ENCODE results near the gene DAB2IP. TPM values are rescaled to one million over a fixed set of nuclear protein-coding genes. Genes with fewer than 3 reads are reported as not detected.

The DAB2IP gene
- total and polyA plus RNA-seq, 4 donors: 2.3 to 13.1 (median 5.4) TPM

DNA sequence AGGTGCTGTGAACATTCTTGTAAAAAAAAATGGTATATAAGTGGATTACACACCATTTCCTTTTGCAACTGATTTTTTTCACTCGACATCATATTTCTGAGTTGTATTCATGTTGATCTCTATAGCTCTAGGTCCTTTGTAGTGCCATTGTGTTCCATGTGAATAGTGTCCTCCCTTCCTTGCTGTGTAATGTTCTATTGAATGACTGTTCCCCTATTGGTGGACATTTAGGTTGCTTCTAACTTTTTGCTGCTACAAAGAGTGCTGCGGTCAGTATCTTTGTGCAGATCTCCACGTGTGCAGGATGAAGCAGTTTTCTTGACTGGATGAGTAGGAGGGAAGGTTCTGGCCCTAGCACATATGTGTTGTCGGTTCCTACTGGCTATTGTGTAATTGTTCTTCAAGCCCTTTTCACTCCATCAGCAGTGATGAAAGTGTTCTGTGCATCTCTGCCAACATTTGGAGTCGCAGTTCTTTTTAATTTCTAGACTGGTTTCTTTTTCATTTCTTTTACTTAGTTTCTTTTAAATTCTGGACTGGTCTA, 20.2 kb downstream of the DAB2IP start:
- Histone ChIP-seq H3K36me3 (ENCODE audit: control insufficient read depth in 4 of 4, insufficient read depth in 3 of 4, low read depth in 1 of 4, low read length in 3 of 4) (no peaks in the 10 kb centered on the region), H3K9ac (ENCODE audit: low read depth in 1 of 2, low read length in 2 of 2) (no peak overlapping the region), H3K27me3 (ENCODE audit: control insufficient read depth in 4 of 4, insufficient read depth in 4 of 4, low read length in 3 of 4) (no peaks in the 10 kb centered on the region), H3K4me1 (ENCODE audit: control insufficient read depth in 4 of 4, insufficient read depth in 4 of 4, low read length in 3 of 4) (peaks cover 2 to 15% (median 12%) of the 10 kb centered on the region in 4 donors), H3K9me3 (ENCODE audit: control insufficient read depth in 4 of 4, low read length in 3 of 4) (no peaks in the 10 kb centered on the region), H3K27ac (ENCODE audit: low read depth in 1 of 2, low read length in 2 of 2) (no peak overlapping the region), H3K4me3 (ENCODE audit: low read depth in 1 of 3, low read length in 3 of 3) (no peak overlapping the region)
- TF ChIP-seq GABPA (IDR thresholded peaks at IDR 0.05 in 1 of 2, conservative IDR thresholded peaks at IDR 0.05 in 1 of 2) (no peak), YY1 (IDR thresholded peaks at IDR 0.05) (no peak), HNF4A (conservative IDR thresholded peaks at IDR 0.05) (no peak), JUND (IDR thresholded peaks at IDR 0.05) (no peak), FOXA1 (IDR thresholded peaks at IDR 0.05) (no peak), TAF1 (conservative IDR thresholded peaks at IDR 0.05) (no peak), HNF4G (IDR thresholded peaks at IDR 0.05) (no peak), SP1 (IDR thresholded peaks at IDR 0.05) (no peak), NR2F2 (IDR thresholded peaks at IDR 0.05) (no peak), RXRA (IDR thresholded peaks at IDR 0.05) (no peak), FOXA2 (IDR thresholded peaks at IDR 0.05) (no peak), RAD21 (IDR thresholded peaks at IDR 0.05) (no peak), EGR1 (IDR thresholded peaks at IDR 0.05; ENCODE audit: low read depth in 2 of 2) (no peak)
- TF ChIP-seq, protein P1, sequence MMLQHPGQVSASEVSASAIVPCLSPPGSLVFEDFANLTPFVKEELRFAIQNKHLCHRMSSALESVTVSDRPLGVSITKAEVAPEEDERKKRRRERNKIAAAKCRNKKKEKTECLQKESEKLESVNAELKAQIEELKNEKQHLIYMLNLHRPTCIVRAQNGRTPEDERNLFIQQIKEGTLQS (IDR thresholded peaks at IDR 0.05): no peak
- TF ChIP-seq, protein P2, sequence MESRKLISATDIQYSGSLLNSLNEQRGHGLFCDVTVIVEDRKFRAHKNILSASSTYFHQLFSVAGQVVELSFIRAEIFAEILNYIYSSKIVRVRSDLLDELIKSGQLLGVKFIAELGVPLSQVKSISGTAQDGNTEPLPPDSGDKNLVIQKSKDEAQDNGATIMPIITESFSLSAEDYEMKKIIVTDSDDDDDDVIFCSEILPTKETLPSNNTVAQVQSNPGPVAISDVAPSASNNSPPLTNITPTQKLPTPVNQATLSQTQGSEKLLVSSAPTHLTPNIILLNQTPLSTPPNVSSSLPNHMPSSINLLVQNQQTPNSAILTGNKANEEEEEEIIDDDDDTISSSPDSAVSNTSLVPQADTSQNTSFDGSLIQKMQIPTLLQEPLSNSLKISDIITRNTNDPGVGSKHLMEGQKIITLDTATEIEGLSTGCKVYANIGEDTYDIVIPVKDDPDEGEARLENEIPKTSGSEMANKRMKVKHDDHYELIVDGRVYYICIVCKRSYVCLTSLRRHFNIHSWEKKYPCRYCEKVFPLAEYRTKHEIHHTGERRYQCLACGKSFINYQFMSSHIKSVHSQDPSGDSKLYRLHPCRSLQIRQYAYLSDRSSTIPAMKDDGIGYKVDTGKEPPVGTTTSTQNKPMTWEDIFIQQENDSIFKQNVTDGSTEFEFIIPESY (IDR thresholded peaks at IDR 0.05): no peak
- TF ChIP-seq, protein P3, sequence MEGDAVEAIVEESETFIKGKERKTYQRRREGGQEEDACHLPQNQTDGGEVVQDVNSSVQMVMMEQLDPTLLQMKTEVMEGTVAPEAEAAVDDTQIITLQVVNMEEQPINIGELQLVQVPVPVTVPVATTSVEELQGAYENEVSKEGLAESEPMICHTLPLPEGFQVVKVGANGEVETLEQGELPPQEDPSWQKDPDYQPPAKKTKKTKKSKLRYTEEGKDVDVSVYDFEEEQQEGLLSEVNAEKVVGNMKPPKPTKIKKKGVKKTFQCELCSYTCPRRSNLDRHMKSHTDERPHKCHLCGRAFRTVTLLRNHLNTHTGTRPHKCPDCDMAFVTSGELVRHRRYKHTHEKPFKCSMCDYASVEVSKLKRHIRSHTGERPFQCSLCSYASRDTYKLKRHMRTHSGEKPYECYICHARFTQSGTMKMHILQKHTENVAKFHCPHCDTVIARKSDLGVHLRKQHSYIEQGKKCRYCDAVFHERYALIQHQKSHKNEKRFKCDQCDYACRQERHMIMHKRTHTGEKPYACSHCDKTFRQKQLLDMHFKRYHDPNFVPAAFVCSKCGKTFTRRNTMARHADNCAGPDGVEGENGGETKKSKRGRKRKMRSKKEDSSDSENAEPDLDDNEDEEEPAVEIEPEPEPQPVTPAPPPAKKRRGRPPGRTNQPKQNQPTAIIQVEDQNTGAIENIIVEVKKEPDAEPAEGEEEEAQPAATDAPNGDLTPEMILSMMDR (IDR thresholded peaks at IDR 0.05; ENCODE audit: low read depth, low read length, missing input control): no peak
- TF ChIP-seq, protein P4, sequence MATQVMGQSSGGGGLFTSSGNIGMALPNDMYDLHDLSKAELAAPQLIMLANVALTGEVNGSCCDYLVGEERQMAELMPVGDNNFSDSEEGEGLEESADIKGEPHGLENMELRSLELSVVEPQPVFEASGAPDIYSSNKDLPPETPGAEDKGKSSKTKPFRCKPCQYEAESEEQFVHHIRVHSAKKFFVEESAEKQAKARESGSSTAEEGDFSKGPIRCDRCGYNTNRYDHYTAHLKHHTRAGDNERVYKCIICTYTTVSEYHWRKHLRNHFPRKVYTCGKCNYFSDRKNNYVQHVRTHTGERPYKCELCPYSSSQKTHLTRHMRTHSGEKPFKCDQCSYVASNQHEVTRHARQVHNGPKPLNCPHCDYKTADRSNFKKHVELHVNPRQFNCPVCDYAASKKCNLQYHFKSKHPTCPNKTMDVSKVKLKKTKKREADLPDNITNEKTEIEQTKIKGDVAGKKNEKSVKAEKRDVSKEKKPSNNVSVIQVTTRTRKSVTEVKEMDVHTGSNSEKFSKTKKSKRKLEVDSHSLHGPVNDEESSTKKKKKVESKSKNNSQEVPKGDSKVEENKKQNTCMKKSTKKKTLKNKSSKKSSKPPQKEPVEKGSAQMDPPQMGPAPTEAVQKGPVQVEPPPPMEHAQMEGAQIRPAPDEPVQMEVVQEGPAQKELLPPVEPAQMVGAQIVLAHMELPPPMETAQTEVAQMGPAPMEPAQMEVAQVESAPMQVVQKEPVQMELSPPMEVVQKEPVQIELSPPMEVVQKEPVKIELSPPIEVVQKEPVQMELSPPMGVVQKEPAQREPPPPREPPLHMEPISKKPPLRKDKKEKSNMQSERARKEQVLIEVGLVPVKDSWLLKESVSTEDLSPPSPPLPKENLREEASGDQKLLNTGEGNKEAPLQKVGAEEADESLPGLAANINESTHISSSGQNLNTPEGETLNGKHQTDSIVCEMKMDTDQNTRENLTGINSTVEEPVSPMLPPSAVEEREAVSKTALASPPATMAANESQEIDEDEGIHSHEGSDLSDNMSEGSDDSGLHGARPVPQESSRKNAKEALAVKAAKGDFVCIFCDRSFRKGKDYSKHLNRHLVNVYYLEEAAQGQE (IDR thresholded peaks at IDR 0.05): no peak
- TF ChIP-seq, protein P5, sequence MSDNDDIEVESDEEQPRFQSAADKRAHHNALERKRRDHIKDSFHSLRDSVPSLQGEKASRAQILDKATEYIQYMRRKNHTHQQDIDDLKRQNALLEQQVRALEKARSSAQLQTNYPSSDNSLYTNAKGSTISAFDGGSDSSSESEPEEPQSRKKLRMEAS (IDR thresholded peaks at IDR 0.05): no peak
- DNase-seq (ENCODE audit: low spot score): no peak
- 69% methylated on average over 5 of the region's 5 CpGs for WGBS

All from liver (tissue), 9 donors.